GM18505 (cell line): ENCODE data around the gene L1CAM.

Experiments
- ATAC-seq: cut with Tn5 transposase; IDR thresholded peaks from one replicate; pipeline ENCODE4 v1.9.1; 2021; ENCODE audit not compliant: unreplicated experiment
- POLR2A ChIP-seq: IDR thresholded peaks from 4 replicates; pipeline ENCODE4 v1.6.1; 2011; ENCODE audit warnings: borderline replicate concordance; ENCODE audit not compliant: insufficient read depth, insufficient read length; ENCODE audit errors: extremely low read depth

Gene L1CAM

GRCh38 chrX:153871946-153872878, 13.8 kb downstream of the L1CAM start:
- TF ChIP-seq POLR2A, result no peak
- no peak for ATAC-seq

- ATAC-seq, result no peak
- no peak for TF ChIP-seq POLR2A
Measured at GRCh38 chrX:153871451-153871850, 14.5 kb downstream of the L1CAM start.

GRCh38 chrX:153870791-153871360, 15.1 kb downstream of the L1CAM start:
- no peak for ATAC-seq
- no peak for TF ChIP-seq POLR2A

GRCh38 chrX:153870288-153870690, 15.7 kb downstream of the L1CAM start:
- no peak for ATAC-seq

GRCh38 chrX:153869473-153870287, 16.3 kb downstream of the L1CAM start:
- TF ChIP-seq POLR2A, result no peak
- ATAC-seq, result no peak

More at GRCh38 chrX:153870288-153870690, 15.7 kb downstream of the L1CAM start:
- TF ChIP-seq POLR2A, result no peak

- no peak for ATAC-seq
- TF ChIP-seq POLR2A, result no peak
Measured at GRCh38 chrX:153868576-153869472, 17.1 kb downstream of the L1CAM start.

GRCh38 chrX:153867671-153868070, 18.3 kb downstream of the L1CAM start:
- ATAC-seq, result no peak
- no peak for TF ChIP-seq POLR2A

GRCh38 chrX:153867139-153867538, 18.8 kb downstream of the L1CAM start:
- no peak for TF ChIP-seq POLR2A
- no peak for ATAC-seq

GRCh38 chrX:153866302-153867019, 19.5 kb downstream of the L1CAM start:
- TF ChIP-seq POLR2A, result no peak
- no peak for ATAC-seq

GRCh38 chrX:153865685-153866084, 20.3 kb downstream of the L1CAM start:
- no peak for ATAC-seq
- TF ChIP-seq POLR2A, result no peak

- no peak for ATAC-seq
- no peak for TF ChIP-seq POLR2A
Measured at GRCh38 chrX:153865321-153865580, 20.7 kb downstream of the L1CAM start.
